ACC112 (cell line): ENCODE data around the gene MPPED1.

Source experiments
- H2AFZ ChIP-seq: fragments of 200-600 bp; sonication (generic); one replicate; pipeline ENCODE4 v1.6.0; 2017; ENCODE audit warnings: antibody characterized with exemption, low read length; ENCODE audit not compliant: unreplicated experiment
- H3K27ac ChIP-seq: fragments of 200-600 bp; sonication (generic); 2 replicates; pipeline ENCODE4 v1.5.1; 2014; ENCODE audit warnings: low read depth, mild to moderate bottlenecking, antibody characterized with exemption, low read length, moderate library complexity
- H3K27me3 ChIP-seq: fragments of 200-600 bp; sonication (generic); 2 replicates; pipeline ENCODE4 v1.6.1; 2014; ENCODE audit warnings: mild to moderate bottlenecking, antibody characterized with exemption, low read length, moderate library complexity, mixed read lengths; ENCODE audit not compliant: insufficient read depth
- H3K36me3 ChIP-seq: fragments of 200-600 bp; sonication (generic); 2 replicates; pipeline ENCODE4 v1.6.1; 2016; ENCODE audit warnings: mild to moderate bottlenecking, antibody characterized with exemption, low read length, moderate library complexity, mixed read lengths; ENCODE audit not compliant: insufficient read depth
- H3K4me1 ChIP-seq: fragments of 200-600 bp; sonication (generic); one replicate; pipeline ENCODE4 v1.6.1; 2016; ENCODE audit warnings: low read length, mixed read lengths; ENCODE audit not compliant: insufficient read depth, unreplicated experiment, control insufficient read depth
- H3K4me3 ChIP-seq: fragments of 200-600 bp; sonication (generic); 2 replicates; pipeline ENCODE4 v1.5.1; 2014; ENCODE audit warnings: mild to moderate bottlenecking, low read depth, low read length
- H3K79me2 ChIP-seq: fragments of 200-600 bp; sonication (generic); one replicate; pipeline ENCODE4 v1.6.0; 2016; ENCODE audit warnings: low read length; ENCODE audit not compliant: control insufficient read depth, unreplicated experiment, insufficient read depth

The MPPED1 gene

GRCh38 chr22:43423046-43423445 lies 11.2 kb downstream of the MPPED1 start:
- H2AFZ ChIP-seq, result no peak overlapping the region
- H3K79me2 ChIP-seq, result no peaks in the 10 kb centered on the region
- no peaks in the 10 kb centered on the region for H3K4me1 ChIP-seq
- no peaks in the 10 kb centered on the region for H3K36me3 ChIP-seq
- no peak overlapping the region for H3K4me3 ChIP-seq
- no peak overlapping the region for H3K27ac ChIP-seq
- peaks cover 23% of the 10 kb centered on the region for H3K27me3 ChIP-seq

- Histone ChIP-seq H3K27me3 (peaks cover 21% of the 10 kb centered on the region), H3K4me3 (no peak overlapping the region), H3K27ac (no peak overlapping the region), H2AFZ (no peak overlapping the region), H3K4me1 (no peaks in the 10 kb centered on the region), H3K79me2 (no peaks in the 10 kb centered on the region), H3K36me3 (no peaks in the 10 kb centered on the region)
Measured at GRCh38 chr22:43424201-43424600, 12.4 kb downstream of the MPPED1 start.

GRCh38 chr22:43424666-43425630 lies 13.1 kb downstream of the MPPED1 start:
- H3K4me3 ChIP-seq, result no peak overlapping the region
- H3K27ac ChIP-seq, result no peak overlapping the region
- no peaks in the 10 kb centered on the region for H3K4me1 ChIP-seq
- H3K27me3 ChIP-seq, result peaks cover 14% of the 10 kb centered on the region
- H2AFZ ChIP-seq, result no peak overlapping the region
- no peaks in the 10 kb centered on the region for H3K36me3 ChIP-seq
- no peaks in the 10 kb centered on the region for H3K79me2 ChIP-seq

GRCh38 chr22:43425976-43426785 lies 14.4 kb downstream of the MPPED1 start:
- Histone ChIP-seq H3K27me3 (peaks cover 13% of the 10 kb centered on the region), H3K4me1 (no peaks in the 10 kb centered on the region), H3K4me3 (no peak overlapping the region), H3K36me3 (no peaks in the 10 kb centered on the region), H3K27ac (no peak overlapping the region), H3K79me2 (no peaks in the 10 kb centered on the region), H2AFZ (no peak overlapping the region)

- Histone ChIP-seq H3K79me2 (no peaks in the 10 kb centered on the region), H3K27ac (no peak overlapping the region)
Measured at GRCh38 chr22:43426816-43427215, 15.0 kb downstream of the MPPED1 start.

GRCh38 chr22:43427296-43428004 lies 15.6 kb downstream of the MPPED1 start:
- Histone ChIP-seq H3K4me3 (no peak overlapping the region), H3K27ac (no peak overlapping the region), H3K27me3 (peaks cover 15% of the 10 kb centered on the region), H2AFZ (no peak overlapping the region), H3K79me2 (no peaks in the 10 kb centered on the region), H3K36me3 (no peaks in the 10 kb centered on the region), H3K4me1 (no peaks in the 10 kb centered on the region)

More at GRCh38 chr22:43426816-43427215, 15.0 kb downstream of the MPPED1 start:
- Histone ChIP-seq H3K36me3 (no peaks in the 10 kb centered on the region), H3K4me3 (no peak overlapping the region), H3K27me3 (peaks cover 15% of the 10 kb centered on the region), H2AFZ (no peak overlapping the region), H3K4me1 (no peaks in the 10 kb centered on the region)

GRCh38 chr22:43428005-43428485 lies 16.2 kb downstream of the MPPED1 start:
- Histone ChIP-seq H2AFZ (no peak overlapping the region), H3K4me1 (no peaks in the 10 kb centered on the region), H3K27ac (no peak overlapping the region), H3K4me3 (no peak overlapping the region), H3K27me3 (peaks cover 14% of the 10 kb centered on the region), H3K79me2 (no peaks in the 10 kb centered on the region), H3K36me3 (no peaks in the 10 kb centered on the region)

- H3K27ac ChIP-seq, result no peak overlapping the region
- H3K36me3 ChIP-seq, result no peaks in the 10 kb centered on the region
- no peaks in the 10 kb centered on the region for H3K4me1 ChIP-seq
- no peak overlapping the region for H3K4me3 ChIP-seq
- peaks cover 11% of the 10 kb centered on the region for H3K27me3 ChIP-seq
- no peak overlapping the region for H2AFZ ChIP-seq
- H3K79me2 ChIP-seq, result no peaks in the 10 kb centered on the region
Measured at GRCh38 chr22:43428521-43428920, 16.7 kb downstream of the MPPED1 start.

GRCh38 chr22:43429426-43429825 lies 17.6 kb downstream of the MPPED1 start:
- no peak overlapping the region for H2AFZ ChIP-seq
- no peak overlapping the region for H3K4me3 ChIP-seq
- no peaks in the 10 kb centered on the region for H3K4me1 ChIP-seq
- H3K79me2 ChIP-seq, result no peaks in the 10 kb centered on the region
- H3K27ac ChIP-seq, result no peak overlapping the region
- H3K36me3 ChIP-seq, result no peaks in the 10 kb centered on the region
- peaks cover 11% of the 10 kb centered on the region; the same call in 1 of the 2 replicates for H3K27me3 ChIP-seq
